Omental fat pad (tissue), 4 donors: ENCODE measurements around the gene SIRPD. TPM values are rescaled to one million over a fixed set of nuclear protein-coding genes. Genes with fewer than 3 reads are reported as not detected.

ENCODE experiments used
- ATAC-seq: fragments of 150-250 bp; one replicate; pipeline ENCODE4 v1.9.1; 2016; ENCODE audit warnings: mild to moderate bottlenecking, moderate library complexity; ENCODE audit not compliant: low FRiP score
- DNase-seq: peaks from one replicate; pipeline ENCODE4 v3.0.0-alpha.2; 2019; ENCODE audit warnings: low spot score
- CTCF ChIP-seq, 3 donors: fragments of 450-650 bp; IDR thresholded peaks; one replicate each; pipeline ENCODE4 v1.5.1; 2016 to 2017; ENCODE audit warnings: antibody characterized with exemption in 3 of 3, mild to moderate bottlenecking in 3 of 3, moderate library complexity in 2 of 3
- total RNA-seq, 4 donors: library from RNA; depleted of rRNA; stranded (reverse); fragments of >200 nt; gene quantifications; one replicate each; pipeline ENCODE4 v1.1.0, GENCODE V29; 2016

The SIRPD gene
- total RNA-seq, 4 donors from 2014 or later = 0.96 to 1.1 TPM; not detected in 2

- TF ChIP-seq CTCF (IDR thresholded peaks at IDR 0.05) = no peak
- DNase-seq = no peak
- no peak for ATAC-seq
These were observed 8.0 kb upstream of the SIRPD start for GRCh38 chr20:1565461-1565860.

GRCh38 chr20:1563598-1563997 is 6.1 kb upstream of the SIRPD start:
- DNase-seq (no peak), ATAC-seq (no peak)
- no peak for TF ChIP-seq CTCF (IDR thresholded peaks at IDR 0.05)

- no peak for TF ChIP-seq CTCF (IDR thresholded peaks at IDR 0.05)
- DNase-seq (no peak), ATAC-seq (no peak)
These were observed 5.1 kb upstream of the SIRPD start for GRCh38 chr20:1562622-1563021.

- DNase-seq = no peak
- ATAC-seq = no peak
- TF ChIP-seq CTCF (IDR thresholded peaks at IDR 0.05) = no peak
These were observed 3.8 kb upstream of the SIRPD start for GRCh38 chr20:1561350-1561749.

GRCh38 chr20:1555952-1556351 is 1.6 kb downstream of the SIRPD start:
- ATAC-seq (no peak), DNase-seq (no peak)
- TF ChIP-seq CTCF (IDR thresholded peaks at IDR 0.05) = no peak

- ATAC-seq (no peak), DNase-seq (no peak)
- TF ChIP-seq CTCF (IDR thresholded peaks at IDR 0.05) = no peak
These were observed 17.6 kb downstream of the SIRPD start for GRCh38 chr20:1539816-1540419.

GRCh38 chr20:1538655-1539054 is 18.9 kb downstream of the SIRPD start:
- ATAC-seq = no peak
- no peak for TF ChIP-seq CTCF (IDR thresholded peaks at IDR 0.05)
- DNase-seq = no peak
